ENCODE data around the gene DEK. TPM values are rescaled to one million over a fixed set of nuclear protein-coding genes. Genes with fewer than 3 reads are reported as not detected.
"Not testable (repeated sequence)": the region's sequence is repeated elsewhere in the genome, so short reads cannot be mapped to it uniquely, and the experiment has no call there.

Gene DEK
- total and polyA plus RNA-seq, 8 donors, result 13.8 to 34.1 (median 26.0) TPM

DNA sequence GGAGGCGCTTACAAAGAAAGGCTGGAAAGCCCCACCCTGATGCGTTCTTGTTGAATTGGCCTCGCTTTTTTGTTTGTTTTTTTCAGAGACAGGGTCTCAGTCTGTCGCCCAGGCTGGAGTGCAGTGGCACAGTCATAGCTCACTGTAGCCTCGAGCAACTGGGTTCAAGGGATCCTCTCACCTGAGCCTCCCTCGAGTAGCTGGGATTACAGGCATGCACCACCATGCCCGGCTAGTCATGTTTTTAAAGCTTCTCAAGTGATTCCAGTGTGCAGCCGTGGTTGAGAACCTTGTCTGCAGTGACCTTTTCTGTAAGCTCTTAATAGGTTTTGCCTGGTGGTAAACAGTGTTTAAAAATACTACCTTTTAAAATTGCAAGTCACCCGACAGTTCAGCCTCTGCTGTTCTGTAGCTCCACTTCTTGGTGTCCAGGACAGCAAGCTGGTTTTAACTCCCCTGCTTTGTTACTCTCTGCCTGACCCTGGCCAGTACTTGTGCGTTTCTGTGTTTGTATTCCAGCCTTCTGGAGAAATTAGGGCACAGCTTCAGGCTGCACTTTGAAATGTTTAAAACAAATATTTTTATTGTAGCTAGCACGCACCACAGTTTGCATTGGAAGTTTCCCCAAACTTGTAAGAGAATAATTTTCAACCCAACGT is 54.7 kb downstream of the DEK start:
- ATAC-seq (peak in 2 of 4 donors; percentile 71 to 76), FAIRE-seq (no peak), DNase-seq (no peak)
- Histone ChIP-seq H3K4me3 (no peak overlapping the region), H3K27me3 (no peaks in the 10 kb centered on the region), H3K9me3 (no peaks in the 10 kb centered on the region), H3K36me3 (peaks cover 0 to under 1% (median 0%) of the 10 kb centered on the region in 3 donors), H3K27ac (no peak overlapping the region), H3K4me1 (no peaks in the 10 kb centered on the region)
- TF ChIP-seq, protein P1, sequence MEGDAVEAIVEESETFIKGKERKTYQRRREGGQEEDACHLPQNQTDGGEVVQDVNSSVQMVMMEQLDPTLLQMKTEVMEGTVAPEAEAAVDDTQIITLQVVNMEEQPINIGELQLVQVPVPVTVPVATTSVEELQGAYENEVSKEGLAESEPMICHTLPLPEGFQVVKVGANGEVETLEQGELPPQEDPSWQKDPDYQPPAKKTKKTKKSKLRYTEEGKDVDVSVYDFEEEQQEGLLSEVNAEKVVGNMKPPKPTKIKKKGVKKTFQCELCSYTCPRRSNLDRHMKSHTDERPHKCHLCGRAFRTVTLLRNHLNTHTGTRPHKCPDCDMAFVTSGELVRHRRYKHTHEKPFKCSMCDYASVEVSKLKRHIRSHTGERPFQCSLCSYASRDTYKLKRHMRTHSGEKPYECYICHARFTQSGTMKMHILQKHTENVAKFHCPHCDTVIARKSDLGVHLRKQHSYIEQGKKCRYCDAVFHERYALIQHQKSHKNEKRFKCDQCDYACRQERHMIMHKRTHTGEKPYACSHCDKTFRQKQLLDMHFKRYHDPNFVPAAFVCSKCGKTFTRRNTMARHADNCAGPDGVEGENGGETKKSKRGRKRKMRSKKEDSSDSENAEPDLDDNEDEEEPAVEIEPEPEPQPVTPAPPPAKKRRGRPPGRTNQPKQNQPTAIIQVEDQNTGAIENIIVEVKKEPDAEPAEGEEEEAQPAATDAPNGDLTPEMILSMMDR (IDR thresholded peaks at IDR 0.05), result no peak
- 64 to 80% methylated on average over 12 of the region's 12 CpGs for WGBS, 2 donors
- intact Hi-C loops (cut with DNase I), result no loop called here

GRCh38 chr6:18208778-18209177 is 55.6 kb downstream of the DEK start:
- H3K36me3 ChIP-seq; FAIRE-seq; H3K4me1 ChIP-seq; H3K27ac ChIP-seq; H3K27me3 ChIP-seq; intact Hi-C loops (cut with DNase I); H3K4me3 ChIP-seq; H3K9me3 ChIP-seq; DNase-seq; ATAC-seq: not testable (repeated sequence)
- 95 to 99% methylated on average over 6 to 9 of the region's 9 CpGs for WGBS, 2 donors

DNA sequence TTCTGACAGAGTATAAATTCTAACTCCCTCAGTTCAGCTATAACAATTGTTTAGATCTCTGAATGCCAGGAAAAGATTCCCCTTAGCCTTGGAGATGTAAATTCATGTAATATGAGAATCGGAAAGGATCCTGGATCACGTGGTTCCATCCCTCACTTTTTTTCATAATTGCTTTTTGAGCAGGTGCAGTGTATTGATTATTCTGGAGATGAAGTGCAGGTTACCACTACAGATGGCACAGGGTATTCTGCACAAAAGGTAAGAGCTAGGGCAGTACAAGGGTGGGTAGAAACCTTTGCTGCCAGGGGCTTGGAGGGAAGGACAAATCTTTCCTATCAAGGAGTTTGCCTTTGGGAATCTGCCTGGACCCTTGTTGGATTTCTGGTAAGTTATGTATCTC is 56.4 kb downstream of the DEK start:
- ATAC-seq (peak in 2 of 4 donors; percentile 77 to 78), FAIRE-seq (no peak), DNase-seq (no peak)
- H3K4me1 ChIP-seq, result no peaks in the 10 kb centered on the region
- 18 to 22% methylated on average over 2 of the region's 2 CpGs for WGBS, 2 donors
- TF ChIP-seq, protein P1 (IDR thresholded peaks at IDR 0.05), result no peak
- no peaks in the 10 kb centered on the region for H3K9me3 ChIP-seq
- no peaks in the 10 kb centered on the region for H3K36me3 ChIP-seq
- H3K27ac ChIP-seq, result no peak overlapping the region
- intact Hi-C loops (cut with DNase I), result no loop called here
- H3K27me3 ChIP-seq, result no peaks in the 10 kb centered on the region
- no peak overlapping the region for H3K4me3 ChIP-seq

DNA sequence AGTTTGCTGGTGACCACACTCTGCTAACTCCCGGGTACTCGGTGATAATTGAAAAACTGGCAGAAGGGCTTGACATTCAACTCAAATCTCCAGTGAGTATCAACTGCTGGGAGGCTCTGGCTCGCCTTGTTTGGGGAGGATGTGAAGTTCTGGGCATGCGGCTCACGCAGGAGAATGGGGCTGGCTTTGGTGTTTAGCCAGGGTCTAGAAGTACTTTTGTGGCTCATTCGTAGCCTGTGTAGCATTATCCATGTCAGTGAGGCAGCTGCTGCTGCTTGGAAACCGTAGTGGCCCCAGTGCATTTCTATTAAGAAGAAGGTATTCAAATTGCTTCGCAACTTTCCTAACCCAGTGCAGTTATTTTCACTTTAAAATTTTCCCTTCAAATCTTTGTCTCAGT is 56.9 kb downstream of the DEK start:
- H3K36me3 ChIP-seq, result no peaks in the 10 kb centered on the region
- peak in 2 of 4 donors; percentile 32 to 38 for ATAC-seq
- DNase-seq, result no peak
- TF ChIP-seq, protein P1 (IDR thresholded peaks at IDR 0.05), result no peak
- intact Hi-C loops (cut with DNase I), result no loop called here
- H3K9me3 ChIP-seq, result no peaks in the 10 kb centered on the region
- FAIRE-seq, result no peak
- no peaks in the 10 kb centered on the region for H3K27me3 ChIP-seq
- no peak overlapping the region for H3K4me3 ChIP-seq
- no peak overlapping the region for H3K27ac ChIP-seq
- H3K4me1 ChIP-seq, result no peaks in the 10 kb centered on the region
- WGBS, 2 donors, result 60 to 75% methylated on average over 8 of the region's 8 CpGs

- no peaks in the 10 kb centered on the region for H3K36me3 ChIP-seq
- no peaks in the 10 kb centered on the region for H3K27me3 ChIP-seq
- no peak for ATAC-seq
- H3K9me3 ChIP-seq, result no peaks in the 10 kb centered on the region
- no peak overlapping the region for H3K4me3 ChIP-seq
- H3K4me1 ChIP-seq, result no peaks in the 10 kb centered on the region
- TF ChIP-seq, protein P1 (IDR thresholded peaks at IDR 0.05), result no peak
- no peak for FAIRE-seq
- DNase-seq, result no peak
- H3K27ac ChIP-seq, result no peak overlapping the region
- WGBS, 2 donors, result 94 to 95% methylated on average over 6 of the region's 6 CpGs
- intact Hi-C loops (cut with DNase I), result no loop called here
These were observed 57.7 kb downstream of the DEK start for GRCh38 chr6:18206591-18206990.

All from pancreas (tissue), 10 donors.